Fibroblast of the aortic adventitia (primary cell): Measurements from ENCODE around the gene RAP1GAP. TPM values are rescaled to one million over a fixed set of nuclear protein-coding genes. Genes with fewer than 3 reads are reported as not detected.
"Not testable (repeated sequence)": the region's sequence is repeated elsewhere in the genome, so short reads cannot be mapped to it uniquely, and the experiment has no call there.

Experiments used
- DNase-seq: peaks from one replicate; pipeline ENCODE4 v3.0.0-alpha.2; 2010; ENCODE audit warnings: low read depth
- H3K4me3 ChIP-seq: 2 replicates; pipeline ENCODE4 v1.5.1; 2011; ENCODE audit warnings: low read depth, mild to moderate bottlenecking, control low read depth, low read length, moderate library complexity
- CTCF ChIP-seq: IDR thresholded peaks from 2 replicates; pipeline ENCODE4 v1.5.1; 2011; ENCODE audit warnings: mild to moderate bottlenecking, low read length, control low read depth, inconsistent platforms; ENCODE audit not compliant: insufficient read depth
- total RNA-seq: library from RNA; depleted of rRNA; stranded (reverse); fragments of >200 nt; gene quantifications from 2 replicates; pipeline ENCODE4 v1.2.3, GENCODE V29; 2012; ENCODE audit warnings: low replicate concordance

The RAP1GAP gene
- total RNA-seq, 1 donor, result 0.09 TPM

GRCh38 chr1:21631944-21632887 is 36.9 kb downstream of the RAP1GAP start:
- peak; percentile 17 for DNase-seq
- H3K4me3 ChIP-seq, result no peak overlapping the region
- no peak for TF ChIP-seq CTCF

GRCh38 chr1:21631590-21631943 is 37.6 kb downstream of the RAP1GAP start:
- not testable (repeated sequence) for DNase-seq, H3K4me3 ChIP-seq

- no peak for TF ChIP-seq CTCF
- no peak overlapping the region for H3K4me3 ChIP-seq
- no peak for DNase-seq
Observed at GRCh38 chr1:21630571-21631343, 38.4 kb downstream of the RAP1GAP start.

- DNase-seq, result no peak
Observed at GRCh38 chr1:21629971-21630370, 39.2 kb downstream of the RAP1GAP start.

GRCh38 chr1:21628798-21629393 is 40.3 kb downstream of the RAP1GAP start:
- no peak overlapping the region for H3K4me3 ChIP-seq
- TF ChIP-seq CTCF, result no peak
- DNase-seq, result no peak

More at GRCh38 chr1:21629971-21630370, 39.2 kb downstream of the RAP1GAP start:
- no peak for TF ChIP-seq CTCF
- H3K4me3 ChIP-seq, result no peak overlapping the region

GRCh38 chr1:21626921-21627339 is 42.2 kb downstream of the RAP1GAP start:
- no peak for TF ChIP-seq CTCF
- no peak for DNase-seq
- H3K4me3 ChIP-seq, result no peak overlapping the region
